ENCODE results near the gene SYT12. TPM values are rescaled to one million over a fixed set of nuclear protein-coding genes. Genes with fewer than 3 reads are reported as not detected.
"Not testable (repeated sequence)": the region's sequence is repeated elsewhere in the genome, so short reads cannot be mapped to it uniquely, and the experiment has no call there.

Gene SYT12
- total and polyA plus RNA-seq, 7 donors, result under 0.01 to 1.1 (median 0.92) TPM; not detected in 4

DNA sequence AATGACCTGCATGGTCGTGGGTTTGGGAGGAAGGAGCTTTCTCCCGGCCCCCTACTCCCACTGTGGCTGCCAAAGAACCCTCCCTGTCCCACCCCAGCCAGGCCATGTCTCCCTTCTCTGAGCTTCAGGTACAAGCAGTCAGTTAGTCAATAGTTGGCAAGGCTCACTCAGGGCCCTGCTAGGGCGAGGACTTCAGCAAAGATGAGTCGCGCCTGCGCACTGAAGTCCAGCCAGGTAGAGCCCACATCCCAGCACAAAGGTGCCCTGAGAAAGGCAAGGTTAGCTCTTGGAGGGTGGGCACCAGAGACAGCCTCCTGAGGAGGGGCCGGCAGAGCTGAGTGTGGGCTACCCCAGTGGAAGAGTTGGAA is 36.8 kb upstream of the SYT12 start:
- TF ChIP-seq, protein P1, sequence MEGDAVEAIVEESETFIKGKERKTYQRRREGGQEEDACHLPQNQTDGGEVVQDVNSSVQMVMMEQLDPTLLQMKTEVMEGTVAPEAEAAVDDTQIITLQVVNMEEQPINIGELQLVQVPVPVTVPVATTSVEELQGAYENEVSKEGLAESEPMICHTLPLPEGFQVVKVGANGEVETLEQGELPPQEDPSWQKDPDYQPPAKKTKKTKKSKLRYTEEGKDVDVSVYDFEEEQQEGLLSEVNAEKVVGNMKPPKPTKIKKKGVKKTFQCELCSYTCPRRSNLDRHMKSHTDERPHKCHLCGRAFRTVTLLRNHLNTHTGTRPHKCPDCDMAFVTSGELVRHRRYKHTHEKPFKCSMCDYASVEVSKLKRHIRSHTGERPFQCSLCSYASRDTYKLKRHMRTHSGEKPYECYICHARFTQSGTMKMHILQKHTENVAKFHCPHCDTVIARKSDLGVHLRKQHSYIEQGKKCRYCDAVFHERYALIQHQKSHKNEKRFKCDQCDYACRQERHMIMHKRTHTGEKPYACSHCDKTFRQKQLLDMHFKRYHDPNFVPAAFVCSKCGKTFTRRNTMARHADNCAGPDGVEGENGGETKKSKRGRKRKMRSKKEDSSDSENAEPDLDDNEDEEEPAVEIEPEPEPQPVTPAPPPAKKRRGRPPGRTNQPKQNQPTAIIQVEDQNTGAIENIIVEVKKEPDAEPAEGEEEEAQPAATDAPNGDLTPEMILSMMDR (IDR thresholded peaks at IDR 0.05), result no peak
- TF ChIP-seq EP300 (IDR thresholded peaks at IDR 0.05) (no peak), POLR2AphosphoS5 (IDR thresholded peaks at IDR 0.05) (no peak), POLR2A (IDR thresholded peaks at IDR 0.05) (no peak)
- intact Hi-C loops (cut with DNase I), result no loop called here
- no peaks in the 10 kb centered on the region for H3K36me3 ChIP-seq
- H3K4me3 ChIP-seq, result no peak overlapping the region
- H3K27ac ChIP-seq, result no peak overlapping the region
- peaks cover 0 to 8% (median 6%) of the 10 kb centered on the region in 4 donors for H3K4me1 ChIP-seq
- 89 to 92% methylated on average over 7 of the region's 7 CpGs for WGBS, 2 donors
- no peak for DNase-seq
- no peaks in the 10 kb centered on the region for H3K9me3 ChIP-seq
- H3K27me3 ChIP-seq, result no peaks in the 10 kb centered on the region

DNA sequence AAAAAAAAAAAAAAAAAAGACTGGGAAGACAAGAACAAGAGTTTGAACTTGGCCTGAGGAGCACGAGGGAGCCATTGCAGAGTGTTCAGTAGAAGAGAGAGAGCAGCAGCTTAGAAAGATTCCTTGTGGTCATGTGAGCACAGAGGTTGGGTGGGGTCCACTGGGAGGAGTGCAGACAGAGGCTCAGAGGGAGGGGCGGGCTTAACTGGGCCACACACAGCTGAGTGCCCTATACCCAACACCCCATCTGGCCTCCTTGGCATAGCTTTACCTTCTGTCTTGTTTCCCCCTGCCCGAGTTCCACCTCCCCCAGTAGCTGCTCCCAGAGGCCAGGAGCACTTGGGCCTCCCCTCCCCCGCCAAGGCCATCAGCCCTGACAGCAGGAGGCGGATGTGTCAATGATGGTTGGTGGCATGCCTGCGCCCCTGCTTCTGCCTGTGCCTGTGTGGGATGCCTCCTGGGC is 35.7 kb upstream of the SYT12 start:
- peaks cover 0 to 1% (median 0%) of the 10 kb centered on the region in 4 donors for H3K4me1 ChIP-seq
- H3K4me3 ChIP-seq, result no peak overlapping the region
- 78 to 80% methylated on average over 6 of the region's 6 CpGs for WGBS, 2 donors
- TF ChIP-seq POLR2AphosphoS5 (IDR thresholded peaks at IDR 0.05), result no peak
- no peak for TF ChIP-seq EP300 (IDR thresholded peaks at IDR 0.05)
- TF ChIP-seq, protein P1 (IDR thresholded peaks at IDR 0.05), result no peak
- TF ChIP-seq POLR2A (IDR thresholded peaks at IDR 0.05), result no peak
- H3K36me3 ChIP-seq, result no peaks in the 10 kb centered on the region
- intact Hi-C loops (cut with DNase I), result no loop called here
- H3K27me3 ChIP-seq, result no peaks in the 10 kb centered on the region
- no peak for DNase-seq
- no peaks in the 10 kb centered on the region for H3K9me3 ChIP-seq
- H3K27ac ChIP-seq, result no peak overlapping the region

DNA sequence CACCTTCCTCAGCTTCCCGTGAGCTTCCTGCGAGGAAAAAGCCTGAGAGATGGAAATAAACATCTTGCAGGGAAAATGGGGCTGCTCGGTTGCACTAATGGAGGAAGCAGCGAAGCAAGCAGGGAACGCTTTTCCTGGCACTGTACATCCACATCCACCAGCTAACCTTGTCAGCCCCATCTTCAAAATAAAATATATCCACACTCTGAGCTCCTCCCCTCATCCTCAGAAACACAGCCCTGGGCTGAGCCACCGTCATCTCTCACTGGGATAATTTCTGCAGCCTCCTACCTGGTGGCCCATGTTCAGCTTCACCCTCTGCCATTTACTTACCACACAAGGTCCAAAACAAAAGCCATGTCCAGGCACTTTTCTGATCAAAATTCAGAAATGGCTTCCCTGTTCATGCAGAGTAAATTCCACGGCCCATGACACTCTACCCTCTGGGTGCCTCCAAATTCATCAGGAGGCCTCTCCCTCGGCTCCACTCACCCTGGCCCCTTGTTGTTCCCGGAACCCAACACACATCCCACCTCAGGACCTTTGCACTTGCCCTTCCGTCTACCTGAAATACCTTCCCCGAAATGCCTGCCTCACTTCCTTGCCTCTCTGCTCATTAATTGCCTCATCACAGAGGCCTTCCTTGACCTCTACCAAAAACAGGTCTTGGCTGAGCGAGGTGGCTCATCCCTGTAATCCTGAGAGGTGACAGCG is 34.9 kb upstream of the SYT12 start:
- 85 to 89% methylated on average over 13 of the region's 13 CpGs for WGBS, 2 donors
- TF ChIP-seq POLR2AphosphoS5 (IDR thresholded peaks at IDR 0.05) (no peak), EP300 (IDR thresholded peaks at IDR 0.05) (no peak), POLR2A (IDR thresholded peaks at IDR 0.05) (no peak)
- TF ChIP-seq, protein P1 (IDR thresholded peaks at IDR 0.05), result no peak
- intact Hi-C loops (cut with DNase I), result no loop called here
- no peak for DNase-seq
- H3K27ac ChIP-seq, result no peak overlapping the region
- no peak overlapping the region for H3K4me3 ChIP-seq
- H3K27me3 ChIP-seq, result no peaks in the 10 kb centered on the region
- no peaks in the 10 kb centered on the region for H3K9me3 ChIP-seq
- H3K4me1 ChIP-seq, result no peaks in the 10 kb centered on the region
- H3K36me3 ChIP-seq, result no peaks in the 10 kb centered on the region

DNA sequence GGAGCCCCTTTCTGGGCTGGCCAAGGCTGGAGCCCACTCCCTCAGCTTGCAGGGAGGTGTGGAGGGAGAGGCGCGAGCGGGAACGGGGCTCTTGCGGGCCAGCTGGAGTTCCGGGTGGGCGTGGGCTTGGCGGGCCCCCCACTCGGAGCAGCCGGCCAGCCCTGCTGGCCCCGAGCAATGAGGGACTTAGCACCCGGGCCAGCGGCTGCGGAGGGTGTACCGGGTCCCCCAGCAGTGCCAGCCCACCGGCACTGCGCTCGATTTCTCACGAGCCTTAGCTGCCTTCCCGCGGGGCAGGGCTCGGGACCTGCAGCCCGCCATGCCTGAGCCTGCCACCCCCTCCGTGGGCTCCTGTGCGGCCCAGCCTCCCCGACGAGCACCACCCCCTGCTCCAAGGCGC is 34.2 kb upstream of the SYT12 start:
- H3K9me3 ChIP-seq; DNase-seq; H3K27me3 ChIP-seq; H3K27ac ChIP-seq; H3K4me1 ChIP-seq; intact Hi-C loops (cut with DNase I); H3K36me3 ChIP-seq; H3K4me3 ChIP-seq: not testable (repeated sequence)
- WGBS, 2 donors, result 95 to 96% methylated on average over 28 of the region's 28 CpGs

DNA sequence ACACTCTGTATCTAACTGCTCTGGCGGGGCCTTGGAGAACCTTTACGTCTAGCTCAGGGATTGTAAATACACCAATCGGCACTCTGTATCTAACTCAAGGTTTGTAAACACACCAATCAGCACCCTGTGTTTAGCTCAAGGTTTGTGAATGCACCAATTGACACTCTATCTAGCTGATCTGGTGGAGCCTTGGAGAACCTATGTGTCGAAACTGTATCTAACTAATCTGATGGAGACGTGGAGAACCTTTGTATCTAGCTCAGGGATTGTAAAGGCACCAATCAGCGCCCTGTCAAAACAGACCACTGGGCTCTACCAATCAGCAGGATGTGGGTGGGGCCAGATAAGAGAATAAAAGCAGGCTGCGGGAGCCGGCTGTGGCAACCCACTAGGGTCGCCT is 33.6 kb upstream of the SYT12 start:
- H3K27me3 ChIP-seq; DNase-seq; H3K4me1 ChIP-seq; intact Hi-C loops (cut with DNase I); H3K4me3 ChIP-seq; H3K27ac ChIP-seq; H3K9me3 ChIP-seq; H3K36me3 ChIP-seq: not testable (repeated sequence)
- 69 to 87% methylated on average over 9 of the region's 9 CpGs for WGBS, 2 donors

DNA sequence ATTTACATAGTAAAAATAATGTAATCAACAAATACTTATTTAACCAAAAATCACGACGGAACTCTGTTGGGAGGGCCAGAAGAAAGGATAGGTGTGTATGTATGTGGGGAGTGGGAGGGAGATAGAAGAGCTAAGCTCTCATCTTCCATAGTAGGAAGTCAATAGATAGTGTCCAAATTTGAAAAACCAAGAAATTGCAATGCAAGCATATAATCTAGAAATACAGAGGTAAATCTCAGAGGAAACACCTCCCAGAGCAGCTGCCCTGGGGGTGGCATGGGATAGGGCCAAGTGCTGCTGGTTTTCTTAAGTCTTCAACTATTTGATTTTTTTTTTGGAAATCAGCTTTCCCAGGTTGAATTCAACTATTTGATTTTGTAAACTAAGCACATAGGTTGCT is 30.9 kb upstream of the SYT12 start:
- TF ChIP-seq POLR2A (IDR thresholded peaks at IDR 0.05) (no peak), EP300 (IDR thresholded peaks at IDR 0.05) (no peak), POLR2AphosphoS5 (IDR thresholded peaks at IDR 0.05) (no peak)
- TF ChIP-seq, protein P1 (IDR thresholded peaks at IDR 0.05), result no peak

More for the DNA sequence above, 30.9 kb upstream of the SYT12 start:
- Histone ChIP-seq H3K4me1 (no peaks in the 10 kb centered on the region), H3K4me3 (no peak overlapping the region), H3K9me3 (no peaks in the 10 kb centered on the region), H3K36me3 (no peaks in the 10 kb centered on the region), H3K27me3 (no peaks in the 10 kb centered on the region), H3K27ac (no peak overlapping the region)
- no peak for DNase-seq
- intact Hi-C loops (cut with DNase I), result no loop called here
- 37 to 76% methylated on average over 2 of the region's 2 CpGs for whole genome bisulfite sequencing, 2 donors

Data from sigmoid colon (tissue), 7 donors.